GM23338 (cell line): ENCODE results near the gene EML4. TPM values are rescaled to one million over a fixed set of nuclear protein-coding genes. Genes with fewer than 3 reads are reported as not detected.

Experiments
- ATAC-seq: fragments of 200-7000 bp; cut with Tn5 transposase; 3 replicates; pipeline ENCODE4 v1.9.1; 2020
- DNase-seq: peaks from one replicate; pipeline ENCODE4 v3.0.0-alpha.2; 2015; ENCODE audit warnings: low spot score
- H2AFZ ChIP-seq: fragments of 200-600 bp; sonication (generic); 2 replicates; pipeline ENCODE4 v1.8.0; 2016; ENCODE audit warnings: antibody characterized with exemption, mild to moderate bottlenecking, moderate library complexity
- H3F3A ChIP-seq: fragments of 200-600 bp; sonication (generic); replicated peaks from 2 replicates; pipeline ENCODE4 v1.8.0; 2017; ENCODE audit warnings: antibody characterized with exemption, mixed run types, low read depth
- H3K27ac ChIP-seq: fragments of 200-600 bp; sonication (generic); 2 replicates; pipeline ENCODE4 v1.6.1; 2016; ENCODE audit warnings: low read depth
- H3K27me3 ChIP-seq: fragments of 200-600 bp; sonication (generic); 2 replicates; pipeline ENCODE4 v1.8.0; 2016; ENCODE audit warnings: mild to moderate bottlenecking, mixed run types, moderate library complexity; ENCODE audit not compliant: insufficient read depth
- H3K36me3 ChIP-seq: fragments of 200-600 bp; sonication (generic); 2 replicates; pipeline ENCODE4 v1.8.0; 2016; ENCODE audit warnings: mild to moderate bottlenecking; ENCODE audit not compliant: insufficient read depth
- H3K4me1 ChIP-seq: fragments of 200-600 bp; sonication (generic); 2 replicates; pipeline ENCODE4 v1.8.0; 2016; ENCODE audit warnings: mild to moderate bottlenecking, moderate library complexity; ENCODE audit not compliant: insufficient read depth
- H3K4me2 ChIP-seq: fragments of 200-600 bp; sonication (generic); 2 replicates; pipeline ENCODE4 v1.7.1; 2017; ENCODE audit warnings: mixed run types
- H3K4me3 ChIP-seq: fragments of 200-600 bp; sonication (generic); 2 replicates; pipeline ENCODE4 v1.6.1; 2016; ENCODE audit warnings: mixed run types
- H3K79me2 ChIP-seq: fragments of 200-600 bp; sonication (generic); replicated peaks from 2 replicates; pipeline ENCODE4 v1.8.0; 2017; ENCODE audit warnings: mild to moderate bottlenecking; ENCODE audit not compliant: insufficient read depth
- H3K9me2 ChIP-seq: fragments of 200-600 bp; sonication (generic); 2 replicates; pipeline ENCODE4 v1.8.0; 2017; ENCODE audit not compliant: insufficient read depth
- H4K20me1 ChIP-seq: fragments of 200-600 bp; sonication (generic); replicated peaks from 2 replicates; pipeline ENCODE4 v1.8.0; 2017; ENCODE audit warnings: mild to moderate bottlenecking; ENCODE audit not compliant: insufficient read depth
- H3K27ac Mint-ChIP-seq: 2 replicates; pipeline ENCODE4 v1.8.0; 2020; ENCODE audit warnings: inconsistent platforms, mild to moderate bottlenecking, moderate library complexity, mixed read lengths
- H3K27me3 Mint-ChIP-seq: 3 replicates; pipeline ENCODE4 v1.8.0; 2022; ENCODE audit warnings: low read depth, mild to moderate bottlenecking, moderate library complexity, mixed read lengths, inconsistent platforms; ENCODE audit not compliant: insufficient read depth, poor library complexity
- H3K36me3 Mint-ChIP-seq: 3 replicates; pipeline ENCODE4 v1.8.0; 2021; ENCODE audit warnings: low read depth, mild to moderate bottlenecking, inconsistent platforms, moderate library complexity, mixed read lengths
- H3K4me1 Mint-ChIP-seq: 3 replicates; pipeline ENCODE4 v1.8.0; 2020; ENCODE audit warnings: mild to moderate bottlenecking, inconsistent platforms, mixed read lengths
- H3K4me3 Mint-ChIP-seq: 3 replicates; pipeline ENCODE4 v1.8.0; 2021; ENCODE audit warnings: moderate library complexity, mild to moderate bottlenecking, inconsistent platforms, mixed read lengths
- H3K9me3 Mint-ChIP-seq: 3 replicates; pipeline ENCODE4 v1.8.0; 2020; ENCODE audit warnings: moderate library complexity, mild to moderate bottlenecking, inconsistent platforms, mixed read lengths
- CREB1 ChIP-seq: fragments of 250-450 bp; sonication (Bioruptor Pico); IDR thresholded peaks from 2 replicates; pipeline ENCODE4 v1.5.0; 2020; ENCODE audit warnings: low read depth, mild to moderate bottlenecking, moderate library complexity
- EZH2phosphoT487 ChIP-seq: fragments of 200-600 bp; sonication (generic); IDR thresholded peaks from one replicate; pipeline ENCODE4 v1.8.1; 2018; ENCODE audit warnings: antibody characterized with exemption; ENCODE audit not compliant: unreplicated experiment
- NANOG ChIP-seq: IDR thresholded peaks from 2 replicates; pipeline ENCODE4 v1.6.1; 2016; ENCODE audit warnings: antibody characterized with exemption, borderline replicate concordance
- POLR2AphosphoS5 ChIP-seq: IDR thresholded peaks from 2 replicates; pipeline ENCODE4 v1.6.1; 2016; ENCODE audit warnings: antibody characterized with exemption, low read depth
- STAT1 ChIP-seq: IDR thresholded peaks from one replicate; pipeline ENCODE4 v1.6.1; 2016; ENCODE audit warnings: antibody characterized with exemption; ENCODE audit not compliant: unreplicated experiment
- ZNF114 ChIP-seq: fragments of 250-450 bp; sonication (Bioruptor Pico); IDR thresholded peaks from 2 replicates; pipeline ENCODE4 v1.5.0; 2020; ENCODE audit warnings: mild to moderate bottlenecking, moderate library complexity
- ZNF331 ChIP-seq: fragments of 250-450 bp; sonication (Bioruptor Pico); IDR thresholded peaks from 2 replicates; pipeline ENCODE4 v1.5.0; 2020; ENCODE audit warnings: low read depth, mild to moderate bottlenecking, moderate library complexity
- polyA plus RNA-seq: library from polyadenylated mRNA; unstranded; fragments of >200 nt; fragmentation: Nextera tagmentation; extraction: Ambion mirVana; gene quantifications from 2 replicates; pipeline ENCODE4 v1.2.1, GENCODE V29; 2016
- total RNA-seq: library from RNA; depleted of rRNA; stranded (reverse); fragments of >200 nt; shearing (Covaris generic); gene quantifications from 2 replicates; pipeline ENCODE4 v1.2.3, GENCODE V29; 2014
- TF ChIP-seq, protein P1 (sequence below): fragments of 250-450 bp; sonication (Bioruptor Pico); IDR thresholded peaks from 2 replicates; pipeline ENCODE4 v1.5.0; 2020; ENCODE audit warnings: mild to moderate bottlenecking, moderate library complexity
- TF ChIP-seq, protein P2 (sequence below): IDR thresholded peaks from 2 replicates; pipeline ENCODE4 v1.6.1; 2016; ENCODE audit warnings: antibody characterized with exemption
- TF ChIP-seq, protein P3 (sequence below), 2 experiments: fragments of 200-600 bp in 1 of 2; sonication (generic) in 1 of 2; conservative IDR thresholded peaks; 2 replicates each; pipeline versions ENCODE4 v1.5.1 to v1.6.1; 2016 to 2017; ENCODE audit warnings: antibody characterized with exemption in 2 of 2, low read depth in 2 of 2, mild to moderate bottlenecking in 2 of 2, moderate library complexity in 1 of 2
- TF ChIP-seq, protein P4 (sequence below): IDR thresholded peaks from one replicate; pipeline ENCODE4 v1.6.1; 2018; ENCODE audit warnings: antibody characterized with exemption; ENCODE audit not compliant: unreplicated experiment

Gene EML4
- total and polyA plus RNA-seq, 2 experiments from 2014 or later = 65.3 to 115 TPM

DNA sequence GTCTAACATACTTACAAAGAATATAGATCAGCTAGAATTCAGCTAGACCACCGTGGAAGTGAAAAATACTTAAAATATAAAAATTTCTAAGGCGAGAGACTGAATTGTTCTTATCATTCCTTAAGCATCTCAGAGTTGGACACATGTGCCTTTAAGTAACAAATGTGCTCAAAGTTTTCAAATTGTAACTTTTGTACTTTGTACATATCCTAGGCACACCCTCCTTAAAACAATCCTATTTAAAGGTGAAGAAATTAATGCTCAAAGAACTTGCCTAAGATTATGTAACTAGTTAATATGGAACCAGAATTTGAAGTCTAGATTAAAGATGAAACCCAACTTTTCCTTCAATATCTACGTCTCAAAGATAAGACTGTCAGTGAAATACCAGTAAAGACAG is 74.1 kb downstream of the EML4 start (continued):
- TF ChIP-seq, protein P1, sequence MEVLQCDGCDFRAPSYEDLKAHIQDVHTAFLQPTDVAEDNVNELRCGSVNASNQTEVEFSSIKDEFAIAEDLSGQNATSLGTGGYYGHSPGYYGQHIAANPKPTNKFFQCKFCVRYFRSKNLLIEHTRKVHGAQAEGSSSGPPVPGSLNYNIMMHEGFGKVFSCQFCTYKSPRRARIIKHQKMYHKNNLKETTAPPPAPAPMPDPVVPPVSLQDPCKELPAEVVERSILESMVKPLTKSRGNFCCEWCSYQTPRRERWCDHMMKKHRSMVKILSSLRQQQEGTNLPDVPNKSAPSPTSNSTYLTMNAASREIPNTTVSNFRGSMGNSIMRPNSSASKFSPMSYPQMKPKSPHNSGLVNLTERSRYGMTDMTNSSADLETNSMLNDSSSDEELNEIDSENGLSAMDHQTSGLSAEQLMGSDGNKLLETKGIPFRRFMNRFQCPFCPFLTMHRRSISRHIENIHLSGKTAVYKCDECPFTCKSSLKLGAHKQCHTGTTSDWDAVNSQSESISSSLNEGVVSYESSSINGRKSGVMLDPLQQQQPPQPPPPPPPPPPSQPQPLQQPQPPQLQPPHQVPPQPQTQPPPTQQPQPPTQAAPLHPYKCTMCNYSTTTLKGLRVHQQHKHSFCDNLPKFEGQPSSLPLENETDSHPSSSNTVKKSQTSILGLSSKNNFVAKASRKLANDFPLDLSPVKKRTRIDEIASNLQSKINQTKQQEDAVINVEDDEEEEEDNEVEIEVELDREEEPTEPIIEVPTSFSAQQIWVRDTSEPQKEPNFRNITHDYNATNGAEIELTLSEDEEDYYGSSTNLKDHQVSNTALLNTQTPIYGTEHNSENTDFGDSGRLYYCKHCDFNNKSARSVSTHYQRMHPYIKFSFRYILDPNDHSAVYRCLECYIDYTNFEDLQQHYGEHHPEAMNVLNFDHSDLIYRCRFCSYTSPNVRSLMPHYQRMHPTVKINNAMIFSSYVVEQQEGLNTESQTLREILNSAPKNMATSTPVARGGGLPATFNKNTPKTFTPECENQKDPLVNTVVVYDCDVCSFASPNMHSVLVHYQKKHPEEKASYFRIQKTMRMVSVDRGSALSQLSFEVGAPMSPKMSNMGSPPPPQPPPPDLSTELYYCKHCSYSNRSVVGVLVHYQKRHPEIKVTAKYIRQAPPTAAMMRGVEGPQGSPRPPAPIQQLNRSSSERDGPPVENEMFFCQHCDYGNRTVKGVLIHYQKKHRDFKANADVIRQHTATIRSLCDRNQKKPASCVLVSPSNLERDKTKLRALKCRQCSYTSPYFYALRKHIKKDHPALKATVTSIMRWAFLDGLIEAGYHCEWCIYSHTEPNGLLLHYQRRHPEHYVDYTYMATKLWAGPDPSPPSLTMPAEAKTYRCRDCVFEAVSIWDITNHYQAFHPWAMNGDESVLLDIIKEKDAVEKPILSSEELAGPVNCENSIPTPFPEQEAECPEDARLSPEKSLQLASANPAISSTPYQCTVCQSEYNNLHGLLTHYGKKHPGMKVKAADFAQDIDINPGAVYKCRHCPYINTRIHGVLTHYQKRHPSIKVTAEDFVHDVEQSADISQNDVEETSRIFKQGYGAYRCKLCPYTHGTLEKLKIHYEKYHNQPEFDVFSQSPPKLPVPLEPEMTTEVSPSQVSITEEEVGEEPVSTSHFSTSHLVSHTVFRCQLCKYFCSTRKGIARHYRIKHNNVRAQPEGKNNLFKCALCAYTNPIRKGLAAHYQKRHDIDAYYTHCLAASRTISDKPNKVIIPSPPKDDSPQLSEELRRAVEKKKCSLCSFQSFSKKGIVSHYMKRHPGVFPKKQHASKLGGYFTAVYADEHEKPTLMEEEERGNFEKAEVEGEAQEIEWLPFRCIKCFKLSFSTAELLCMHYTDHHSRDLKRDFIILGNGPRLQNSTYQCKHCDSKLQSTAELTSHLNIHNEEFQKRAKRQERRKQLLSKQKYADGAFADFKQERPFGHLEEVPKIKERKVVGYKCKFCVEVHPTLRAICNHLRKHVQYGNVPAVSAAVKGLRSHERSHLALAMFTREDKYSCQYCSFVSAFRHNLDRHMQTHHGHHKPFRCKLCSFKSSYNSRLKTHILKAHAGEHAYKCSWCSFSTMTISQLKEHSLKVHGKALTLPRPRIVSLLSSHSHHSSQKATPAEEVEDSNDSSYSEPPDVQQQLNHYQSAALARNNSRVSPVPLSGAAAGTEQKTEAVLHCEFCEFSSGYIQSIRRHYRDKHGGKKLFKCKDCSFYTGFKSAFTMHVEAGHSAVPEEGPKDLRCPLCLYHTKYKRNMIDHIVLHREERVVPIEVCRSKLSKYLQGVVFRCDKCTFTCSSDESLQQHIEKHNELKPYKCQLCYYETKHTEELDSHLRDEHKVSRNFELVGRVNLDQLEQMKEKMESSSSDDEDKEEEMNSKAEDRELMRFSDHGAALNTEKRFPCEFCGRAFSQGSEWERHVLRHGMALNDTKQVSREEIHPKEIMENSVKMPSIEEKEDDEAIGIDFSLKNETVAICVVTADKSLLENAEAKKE (CRISPR knock-in tag) = no peak
- TF ChIP-seq NANOG (no peak), ZNF114 (CRISPR knock-in tag) (no peak), STAT1 (no peak)

DNA sequence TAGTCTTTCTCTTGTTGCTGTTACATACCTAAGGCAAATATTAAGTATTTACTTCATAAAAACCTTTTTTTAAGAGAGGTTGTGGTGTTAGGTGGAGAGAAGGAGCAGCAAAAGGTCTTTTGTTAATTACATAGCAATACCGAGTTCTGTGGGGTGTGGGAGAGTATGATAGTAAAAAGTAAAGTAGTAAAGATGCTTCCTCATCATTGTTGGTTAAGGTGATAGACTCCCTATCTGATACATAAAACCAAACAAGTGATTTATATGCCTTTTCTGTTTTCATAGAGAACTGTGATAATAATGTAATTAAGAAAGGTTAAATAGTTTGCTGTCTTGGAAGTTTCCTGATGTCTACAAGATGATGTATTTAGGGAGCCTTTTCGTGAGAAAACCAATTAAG is 75.4 kb downstream of the EML4 start:
- Histone ChIP-seq H3K9me2 (no peaks in the 10 kb centered on the region), H3F3A (no peaks in the 10 kb centered on the region), H3K36me3 (no peaks in the 10 kb centered on the region), H4K20me1 (peaks cover 39% of the 10 kb centered on the region), H2AFZ (no peak overlapping the region), H3K27ac (no peak overlapping the region), H3K4me2 (no peak overlapping the region), H3K79me2 (peaks cover 49% of the 10 kb centered on the region), H3K27me3 (no peaks in the 10 kb centered on the region), H3K4me3 (no peak overlapping the region), H3K4me1 (no peaks in the 10 kb centered on the region)
- no peak for ATAC-seq
- H3K27me3 Mint-ChIP-seq = no peaks in the 10 kb centered on the region
- H3K4me1 Mint-ChIP-seq = no peaks in the 10 kb centered on the region; the same call in 1 of the 3 replicates
- no peak overlapping the region for H3K4me3 Mint-ChIP-seq
- H3K27ac Mint-ChIP-seq = no peak overlapping the region
- 0 out of 3 replicates have a peak, but pooled peaks cover 6% of the 10 kb centered on the region for H3K36me3 Mint-ChIP-seq
- no peak for DNase-seq
- no peaks in the 10 kb centered on the region for H3K9me3 Mint-ChIP-seq
- TF ChIP-seq, protein P2, sequence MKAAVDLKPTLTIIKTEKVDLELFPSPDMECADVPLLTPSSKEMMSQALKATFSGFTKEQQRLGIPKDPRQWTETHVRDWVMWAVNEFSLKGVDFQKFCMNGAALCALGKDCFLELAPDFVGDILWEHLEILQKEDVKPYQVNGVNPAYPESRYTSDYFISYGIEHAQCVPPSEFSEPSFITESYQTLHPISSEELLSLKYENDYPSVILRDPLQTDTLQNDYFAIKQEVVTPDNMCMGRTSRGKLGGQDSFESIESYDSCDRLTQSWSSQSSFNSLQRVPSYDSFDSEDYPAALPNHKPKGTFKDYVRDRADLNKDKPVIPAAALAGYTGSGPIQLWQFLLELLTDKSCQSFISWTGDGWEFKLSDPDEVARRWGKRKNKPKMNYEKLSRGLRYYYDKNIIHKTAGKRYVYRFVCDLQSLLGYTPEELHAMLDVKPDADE = no peak
- TF ChIP-seq, protein P3, sequence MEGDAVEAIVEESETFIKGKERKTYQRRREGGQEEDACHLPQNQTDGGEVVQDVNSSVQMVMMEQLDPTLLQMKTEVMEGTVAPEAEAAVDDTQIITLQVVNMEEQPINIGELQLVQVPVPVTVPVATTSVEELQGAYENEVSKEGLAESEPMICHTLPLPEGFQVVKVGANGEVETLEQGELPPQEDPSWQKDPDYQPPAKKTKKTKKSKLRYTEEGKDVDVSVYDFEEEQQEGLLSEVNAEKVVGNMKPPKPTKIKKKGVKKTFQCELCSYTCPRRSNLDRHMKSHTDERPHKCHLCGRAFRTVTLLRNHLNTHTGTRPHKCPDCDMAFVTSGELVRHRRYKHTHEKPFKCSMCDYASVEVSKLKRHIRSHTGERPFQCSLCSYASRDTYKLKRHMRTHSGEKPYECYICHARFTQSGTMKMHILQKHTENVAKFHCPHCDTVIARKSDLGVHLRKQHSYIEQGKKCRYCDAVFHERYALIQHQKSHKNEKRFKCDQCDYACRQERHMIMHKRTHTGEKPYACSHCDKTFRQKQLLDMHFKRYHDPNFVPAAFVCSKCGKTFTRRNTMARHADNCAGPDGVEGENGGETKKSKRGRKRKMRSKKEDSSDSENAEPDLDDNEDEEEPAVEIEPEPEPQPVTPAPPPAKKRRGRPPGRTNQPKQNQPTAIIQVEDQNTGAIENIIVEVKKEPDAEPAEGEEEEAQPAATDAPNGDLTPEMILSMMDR (conservative IDR thresholded peaks at IDR 0.05; ENCODE audit: low read depth in 2 of 2) = no peak
- no peak for TF ChIP-seq POLR2AphosphoS5
- TF ChIP-seq EZH2phosphoT487 = no peak
- no peak for TF ChIP-seq CREB1
- TF ChIP-seq, protein P4, sequence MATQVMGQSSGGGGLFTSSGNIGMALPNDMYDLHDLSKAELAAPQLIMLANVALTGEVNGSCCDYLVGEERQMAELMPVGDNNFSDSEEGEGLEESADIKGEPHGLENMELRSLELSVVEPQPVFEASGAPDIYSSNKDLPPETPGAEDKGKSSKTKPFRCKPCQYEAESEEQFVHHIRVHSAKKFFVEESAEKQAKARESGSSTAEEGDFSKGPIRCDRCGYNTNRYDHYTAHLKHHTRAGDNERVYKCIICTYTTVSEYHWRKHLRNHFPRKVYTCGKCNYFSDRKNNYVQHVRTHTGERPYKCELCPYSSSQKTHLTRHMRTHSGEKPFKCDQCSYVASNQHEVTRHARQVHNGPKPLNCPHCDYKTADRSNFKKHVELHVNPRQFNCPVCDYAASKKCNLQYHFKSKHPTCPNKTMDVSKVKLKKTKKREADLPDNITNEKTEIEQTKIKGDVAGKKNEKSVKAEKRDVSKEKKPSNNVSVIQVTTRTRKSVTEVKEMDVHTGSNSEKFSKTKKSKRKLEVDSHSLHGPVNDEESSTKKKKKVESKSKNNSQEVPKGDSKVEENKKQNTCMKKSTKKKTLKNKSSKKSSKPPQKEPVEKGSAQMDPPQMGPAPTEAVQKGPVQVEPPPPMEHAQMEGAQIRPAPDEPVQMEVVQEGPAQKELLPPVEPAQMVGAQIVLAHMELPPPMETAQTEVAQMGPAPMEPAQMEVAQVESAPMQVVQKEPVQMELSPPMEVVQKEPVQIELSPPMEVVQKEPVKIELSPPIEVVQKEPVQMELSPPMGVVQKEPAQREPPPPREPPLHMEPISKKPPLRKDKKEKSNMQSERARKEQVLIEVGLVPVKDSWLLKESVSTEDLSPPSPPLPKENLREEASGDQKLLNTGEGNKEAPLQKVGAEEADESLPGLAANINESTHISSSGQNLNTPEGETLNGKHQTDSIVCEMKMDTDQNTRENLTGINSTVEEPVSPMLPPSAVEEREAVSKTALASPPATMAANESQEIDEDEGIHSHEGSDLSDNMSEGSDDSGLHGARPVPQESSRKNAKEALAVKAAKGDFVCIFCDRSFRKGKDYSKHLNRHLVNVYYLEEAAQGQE = no peak
- TF ChIP-seq ZNF331 (CRISPR knock-in tag) = no peak
